C1 segment of cervical spinal cord (tissue), 14 donors: ENCODE data around the gene CDADC1.
"Not testable (repeated sequence)": the region's sequence is repeated elsewhere in the genome, so short reads cannot be mapped to it uniquely, and the experiment has no call there.

Source experiments
- DNase-seq, 14 donors: peaks; one replicate each; lab custom pipeline; 2025; lab: John Stamatoyannopoulos, UW

The CDADC1 gene

DNA sequence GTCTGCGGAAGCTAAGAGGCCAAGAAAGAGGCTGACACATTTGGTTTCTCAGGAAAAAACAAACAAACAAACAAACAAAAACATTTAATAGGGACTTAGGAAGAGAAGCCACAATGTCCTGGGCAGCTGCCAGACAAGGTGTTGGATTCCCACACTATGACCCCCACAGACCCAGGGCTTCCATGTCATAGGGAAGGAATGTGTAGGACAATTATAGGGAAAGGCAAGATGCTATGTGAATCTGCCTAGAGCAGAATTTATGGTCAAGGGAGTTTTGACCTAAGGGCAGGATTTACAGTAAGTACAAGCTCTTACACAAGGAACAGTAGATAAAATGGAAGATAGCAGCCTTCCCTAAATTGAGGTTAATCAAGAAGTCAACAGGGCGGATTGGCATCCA is 9.1 kb upstream of the CDADC1 start:
- DNase-seq, result no peak

DNA sequence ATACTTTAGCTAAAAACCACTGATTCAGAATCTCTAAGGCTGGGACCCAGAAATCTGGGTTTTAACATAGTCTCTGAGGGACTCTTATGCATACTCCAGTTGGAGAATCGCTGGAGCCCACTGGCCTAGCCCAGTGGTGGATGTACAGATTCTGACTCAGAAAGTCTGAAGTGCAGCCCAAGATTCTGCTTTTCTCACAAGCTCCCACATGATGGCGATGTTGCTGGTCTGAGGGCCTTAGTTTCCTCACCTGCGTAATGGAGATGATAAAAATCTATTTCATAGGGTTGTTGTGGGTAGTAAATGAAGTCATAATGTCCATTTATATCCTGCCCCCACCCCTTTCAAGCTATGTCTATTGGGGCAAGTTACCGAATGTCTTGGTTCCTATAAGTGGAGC is 7.7 kb upstream of the CDADC1 start:
- DNase-seq, result no peak

DNA sequence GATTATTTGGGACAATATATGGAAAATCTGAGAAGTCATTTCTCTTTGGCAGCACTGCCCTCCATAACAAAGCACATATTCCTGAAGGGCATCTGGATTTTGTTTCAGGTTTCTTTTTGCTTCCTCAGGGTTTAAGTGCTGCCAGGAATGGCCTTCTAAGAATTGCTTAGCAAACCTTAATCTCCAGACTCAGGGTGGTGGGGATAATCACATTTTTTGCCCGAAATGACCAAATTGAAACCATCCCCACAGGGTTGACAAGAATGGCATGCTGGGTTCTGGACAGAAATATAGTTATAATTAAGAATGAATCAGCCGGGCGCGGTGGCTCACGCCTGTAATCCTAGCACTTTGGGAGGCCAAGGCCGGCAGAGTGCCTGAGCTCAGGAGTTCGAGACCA is 6.4 kb upstream of the CDADC1 start:
- DNase-seq, result no peak

DNA sequence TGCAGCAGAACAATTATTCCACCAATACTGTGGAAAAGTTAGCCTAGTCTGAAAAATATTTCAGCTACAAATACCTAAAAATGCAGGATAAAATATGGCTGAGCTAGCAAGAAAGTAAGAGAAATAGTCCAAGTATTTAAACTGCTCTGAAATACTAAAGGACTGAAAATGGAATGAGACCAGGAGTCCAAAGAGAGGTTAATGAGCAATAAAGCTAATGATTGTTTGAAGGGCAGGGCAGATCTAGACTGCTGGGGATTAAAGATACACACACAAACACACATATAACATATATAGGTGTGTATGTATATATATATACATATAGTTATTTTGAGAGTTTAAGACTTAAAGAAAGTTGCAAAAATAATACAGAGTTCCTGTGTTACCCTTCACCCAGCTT is 2.6 kb upstream of the CDADC1 start:
- no peak for DNase-seq

DNA sequence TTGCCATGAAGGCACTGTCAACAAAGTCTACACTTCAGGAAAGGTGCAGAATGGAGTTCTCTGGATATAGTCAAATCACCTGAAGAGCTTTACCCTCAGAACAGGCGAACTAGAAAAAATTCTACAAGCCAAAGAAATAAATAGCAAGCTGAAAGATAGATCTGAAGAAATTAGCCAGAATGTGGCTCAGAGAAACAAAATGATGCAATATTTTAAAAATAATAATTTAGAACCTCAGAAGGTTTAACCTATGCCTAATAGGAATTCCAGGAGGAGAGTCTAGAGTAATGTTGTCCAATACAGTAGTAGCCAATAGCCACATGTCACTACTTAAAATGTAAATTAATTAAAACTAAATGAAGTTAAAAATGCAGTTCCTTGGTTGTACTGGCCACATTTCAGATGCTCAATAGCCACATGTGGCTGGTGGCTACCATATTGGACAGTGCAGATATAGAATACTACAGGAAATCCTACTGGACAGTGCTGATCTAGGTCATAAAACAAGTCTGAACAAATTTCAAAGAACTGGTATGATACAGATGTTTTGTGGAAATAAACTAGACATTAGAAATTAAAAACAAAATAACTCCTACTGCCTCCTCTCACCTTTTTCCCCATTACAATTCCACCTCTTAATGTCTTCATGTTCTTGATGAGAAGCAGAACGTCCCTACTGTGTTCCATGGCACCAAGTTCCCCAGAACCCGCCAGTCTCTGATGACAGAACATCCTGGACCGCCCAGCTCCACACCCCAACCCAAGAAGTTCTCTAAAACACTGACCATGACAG is 679 bp upstream of the CDADC1 start:
- no peak for DNase-seq

DNA sequence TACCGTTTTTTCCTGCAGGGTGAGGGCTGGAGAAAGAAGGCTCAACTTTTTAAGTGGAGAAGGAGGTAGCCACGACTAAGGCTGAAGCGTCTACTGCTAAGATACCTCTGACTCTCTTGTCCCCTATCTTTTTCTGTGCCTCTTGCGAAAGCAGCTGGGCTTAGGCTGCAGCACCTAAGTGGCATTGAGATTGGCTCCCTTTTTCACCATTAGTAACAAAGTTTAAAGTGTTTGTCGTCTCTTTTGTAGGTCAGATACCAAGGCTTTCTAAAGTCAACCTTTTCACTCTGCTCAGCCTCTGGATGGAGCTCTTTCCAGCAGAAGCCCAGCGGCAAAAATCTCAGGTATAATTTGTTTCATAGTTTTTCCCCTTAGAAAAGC is 887 bp downstream of the CDADC1 start:
- peak in 5 of 14 donors; percentile 32 to 54 (median 42) for DNase-seq

DNA sequence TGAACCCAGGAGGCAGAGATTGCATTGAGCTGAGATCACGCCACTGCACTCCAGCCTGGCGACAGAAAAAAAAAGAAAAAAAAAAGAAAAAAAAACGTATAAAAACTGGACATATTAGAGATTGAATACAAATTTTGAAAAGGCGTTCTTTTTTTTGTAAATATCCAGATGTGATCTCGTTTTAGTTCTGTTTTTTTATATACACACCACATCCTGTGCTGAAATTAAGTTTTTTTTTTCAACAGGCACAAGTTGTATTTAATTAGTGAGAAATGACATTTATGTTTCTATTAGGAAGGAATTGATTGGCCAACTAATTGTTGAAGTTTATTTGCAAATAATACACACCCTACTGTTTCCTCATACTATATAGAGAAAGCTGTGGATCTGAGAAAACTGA is 3.6 kb downstream of the CDADC1 start:
- no peak for DNase-seq

DNA sequence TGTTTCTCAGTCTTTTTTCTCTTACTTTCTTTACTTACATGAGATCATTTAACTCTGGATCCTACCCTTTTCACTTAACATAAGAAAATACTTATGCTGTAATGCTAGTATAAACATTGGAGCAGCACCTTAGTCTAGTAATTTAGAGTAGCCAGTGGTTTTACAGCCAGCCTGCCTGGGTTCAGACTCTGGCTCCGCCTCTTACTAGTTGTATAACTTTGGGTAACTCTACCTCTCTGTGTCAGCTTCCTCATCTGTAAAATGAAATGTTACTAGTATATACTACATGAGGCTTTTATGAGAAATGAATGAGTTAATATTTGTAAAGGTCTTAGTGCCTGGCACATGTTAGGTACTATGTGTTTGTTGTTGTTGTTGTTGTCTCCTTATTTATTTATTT is 5.6 kb downstream of the CDADC1 start:
- no peak for DNase-seq

DNA sequence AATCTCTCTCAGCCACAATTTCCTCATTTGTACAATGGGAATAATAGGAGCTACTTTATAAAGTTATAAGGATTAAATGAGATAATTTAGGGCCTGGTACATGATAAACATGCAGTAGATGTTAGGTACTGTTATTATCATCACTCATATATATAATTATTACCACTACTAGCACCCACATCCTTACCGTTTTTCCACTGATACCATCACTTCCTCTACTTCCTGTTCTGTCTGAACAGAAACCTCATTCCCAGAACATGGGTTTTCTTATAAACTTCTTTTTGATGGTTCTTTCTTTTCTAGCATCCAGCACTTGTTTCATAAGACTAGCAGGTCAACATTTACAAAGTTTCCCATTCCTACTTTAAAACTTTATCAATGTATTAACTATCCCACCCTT is 6.3 kb downstream of the CDADC1 start:
- no peak for DNase-seq

DNA sequence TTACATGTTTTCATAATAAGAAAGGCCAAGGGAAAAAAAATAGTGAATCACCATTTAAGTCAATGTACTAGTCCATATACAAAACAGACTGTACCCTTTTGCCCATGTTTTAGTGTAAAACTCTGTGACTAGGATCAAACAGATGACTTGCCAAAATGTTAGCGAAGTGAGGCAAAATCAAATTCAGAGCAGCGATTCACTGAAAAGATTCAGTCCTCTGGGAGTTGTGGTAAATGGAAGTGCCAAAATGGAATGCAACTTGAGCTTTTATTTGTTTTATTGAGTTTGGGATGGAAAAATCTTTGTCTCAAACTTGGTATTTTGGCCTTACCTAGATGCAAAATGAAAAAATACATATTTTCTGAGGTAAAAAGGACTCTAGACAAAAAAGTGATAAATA is 9.1 kb downstream of the CDADC1 start:
- DNase-seq, result no peak

DNA sequence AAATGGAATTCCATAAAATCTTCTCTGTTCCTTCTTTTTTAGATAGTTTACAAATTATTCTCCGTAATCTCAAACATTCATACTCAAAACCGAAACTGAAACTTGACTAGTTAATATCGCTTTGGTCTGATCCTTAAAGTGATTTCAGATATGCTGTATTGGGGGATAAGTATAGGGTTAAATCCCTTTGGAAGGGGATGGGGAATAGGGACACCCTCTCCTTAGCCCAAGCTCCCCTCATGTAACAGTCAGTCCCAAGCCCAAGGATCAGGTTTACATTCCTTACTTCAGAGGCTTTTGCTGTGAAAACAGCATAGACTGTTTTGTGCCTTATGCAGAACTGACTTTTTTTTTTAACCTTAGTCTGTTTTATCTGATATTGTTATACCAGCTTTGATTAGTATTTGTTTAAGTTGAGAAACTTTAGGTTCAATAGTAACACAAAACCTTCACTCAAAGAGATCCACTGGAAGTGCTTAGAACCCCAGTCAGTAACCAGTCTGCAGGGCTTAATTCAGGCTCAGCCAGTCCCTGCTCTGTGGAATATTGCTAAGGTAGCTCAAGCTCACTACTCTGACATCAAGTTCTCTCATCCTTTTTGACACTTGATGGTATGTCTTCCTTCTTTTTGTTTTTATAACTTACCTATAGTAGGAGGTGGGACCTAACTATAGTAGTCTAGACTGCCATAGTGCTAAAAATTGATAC is 10.5 kb downstream of the CDADC1 start:
- no peak for DNase-seq

DNA sequence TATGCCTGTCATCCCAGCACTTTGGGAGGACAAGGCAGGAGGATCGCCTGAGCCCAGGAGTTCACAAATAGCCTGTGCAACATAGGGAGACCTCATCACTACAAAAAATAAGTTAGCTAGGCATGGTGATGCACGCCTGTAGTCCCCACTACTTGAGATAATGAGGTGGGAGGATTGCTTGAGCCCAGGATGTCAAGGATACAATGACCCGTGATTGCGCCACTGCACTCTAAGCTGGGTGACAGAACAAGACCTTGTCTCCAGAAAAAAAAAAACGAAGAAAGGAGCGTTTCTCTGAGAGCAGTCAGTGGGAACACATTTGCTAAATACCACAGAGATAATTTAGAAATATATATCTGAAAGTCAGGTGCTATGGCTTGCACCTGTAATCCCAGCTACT is 11.9 kb downstream of the CDADC1 start:
- DNase-seq, result no peak

DNA sequence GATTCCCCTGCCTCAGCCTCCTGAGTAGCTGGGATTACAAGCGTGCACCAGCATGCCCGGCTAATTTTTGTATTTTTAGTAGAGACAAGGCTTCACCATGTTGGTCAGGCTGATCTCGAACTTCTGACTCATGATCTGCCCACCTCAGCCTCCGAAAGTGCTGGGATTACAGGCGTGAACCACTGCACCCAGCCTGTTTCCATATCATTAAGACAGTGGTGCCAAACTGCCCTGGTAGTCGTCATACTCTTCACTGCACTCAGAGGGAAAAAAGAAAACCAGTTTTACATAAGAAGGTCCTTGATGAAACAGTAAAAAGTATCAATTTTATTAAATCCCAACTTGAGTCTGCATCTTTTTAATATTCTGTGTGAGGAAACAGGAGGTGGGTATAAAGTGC is 14.9 kb downstream of the CDADC1 start:
- no peak for DNase-seq

DNA sequence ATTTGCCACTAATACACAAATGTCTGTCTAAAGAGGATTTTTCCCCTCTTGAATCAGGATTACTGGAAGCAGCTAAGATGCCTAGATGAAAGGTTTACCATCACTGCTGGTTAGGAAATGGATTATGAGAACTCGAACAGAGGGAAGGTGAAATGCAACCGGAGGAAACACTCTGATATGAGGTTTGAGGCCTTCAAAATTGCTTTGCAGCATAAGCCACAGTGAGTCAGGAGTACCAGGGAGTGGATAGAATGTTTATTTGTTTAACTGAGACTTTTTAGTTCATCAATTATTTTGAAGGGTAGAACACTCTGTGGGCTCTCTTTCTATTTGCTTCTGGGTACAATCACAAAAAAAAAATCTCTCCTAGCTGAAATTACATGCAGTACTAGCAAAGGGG is 18.1 kb downstream of the CDADC1 start:
- no peak for DNase-seq

DNA sequence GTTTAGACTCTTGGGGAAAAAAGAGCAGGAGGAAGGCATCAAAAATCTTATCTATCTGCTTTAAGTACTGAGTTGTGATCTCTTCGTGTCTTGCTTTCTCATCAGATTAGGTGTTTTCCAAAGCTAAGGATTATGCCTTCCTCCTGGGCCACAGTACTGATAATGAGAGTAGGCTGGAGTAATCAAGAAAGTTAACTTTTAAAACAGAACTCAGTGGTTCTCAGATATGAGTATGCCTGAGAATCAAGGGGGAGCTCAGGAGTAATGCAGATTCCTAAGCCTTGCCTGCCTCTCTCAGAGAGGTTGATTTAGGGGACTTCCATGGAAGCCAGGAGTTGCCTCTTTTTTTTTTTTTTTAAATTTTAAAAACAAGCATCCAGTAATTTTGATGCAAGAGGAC is 23.5 kb downstream of the CDADC1 start:
- no peak for DNase-seq

DNA sequence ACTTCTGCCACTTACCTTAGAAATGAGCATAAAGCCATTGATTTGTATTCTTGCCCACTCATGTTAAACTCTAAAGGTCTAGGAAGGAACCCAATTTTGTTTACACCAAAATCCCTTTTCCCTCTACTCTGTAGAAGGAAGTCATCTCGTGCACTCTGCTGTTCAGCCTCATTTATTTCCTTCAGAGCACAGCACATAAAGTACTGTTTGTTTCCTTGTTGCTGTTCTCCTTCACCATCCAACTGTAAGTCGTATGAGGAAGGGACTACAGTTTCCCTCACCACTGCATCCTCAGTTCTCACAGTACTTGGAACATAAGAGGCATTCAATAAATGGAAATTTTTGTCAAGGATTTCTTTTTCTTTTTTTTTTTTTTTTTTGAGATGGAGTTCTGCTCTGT is 24.6 kb downstream of the CDADC1 start:
- DNase-seq, result no peak

DNA sequence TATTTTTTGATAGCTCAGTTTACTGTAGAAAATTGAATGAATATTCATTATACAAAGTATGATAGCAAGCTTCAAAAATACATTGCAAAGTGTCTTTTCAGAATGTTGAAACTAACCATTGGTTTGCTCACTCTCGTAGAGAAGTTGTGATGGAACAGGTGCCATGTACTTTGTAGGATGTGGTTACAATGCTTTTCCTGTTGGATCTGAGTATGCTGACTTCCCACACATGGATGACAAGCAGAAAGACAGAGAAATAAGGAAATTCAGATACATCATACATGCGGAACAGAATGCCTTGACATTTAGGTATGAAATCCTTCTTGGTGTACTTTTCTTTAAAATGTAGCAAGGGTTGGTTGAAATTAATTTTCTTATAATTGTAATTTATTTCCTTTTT is 30.5 kb downstream of the CDADC1 start:
- DNase-seq, result no peak

DNA sequence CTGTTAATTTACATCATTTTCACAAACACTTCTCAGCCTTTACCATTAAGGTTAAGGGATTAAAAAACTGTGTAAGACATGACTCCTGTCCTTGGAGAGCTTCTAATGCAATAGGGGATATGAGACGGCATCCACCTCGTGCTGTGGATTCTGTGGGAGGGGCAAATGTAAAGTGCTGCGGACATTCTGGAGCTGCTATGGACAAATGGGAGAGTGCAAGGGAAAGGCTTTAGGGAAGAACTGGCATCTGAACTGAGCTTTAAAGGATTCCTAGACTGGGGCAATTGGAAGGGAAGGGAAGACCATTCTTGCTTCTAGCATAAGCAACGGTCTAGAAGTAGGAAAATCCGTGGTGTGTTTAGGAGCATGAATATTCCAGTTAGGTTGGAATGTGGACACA is 31.4 kb downstream of the CDADC1 start:
- DNase-seq, result no peak

DNA sequence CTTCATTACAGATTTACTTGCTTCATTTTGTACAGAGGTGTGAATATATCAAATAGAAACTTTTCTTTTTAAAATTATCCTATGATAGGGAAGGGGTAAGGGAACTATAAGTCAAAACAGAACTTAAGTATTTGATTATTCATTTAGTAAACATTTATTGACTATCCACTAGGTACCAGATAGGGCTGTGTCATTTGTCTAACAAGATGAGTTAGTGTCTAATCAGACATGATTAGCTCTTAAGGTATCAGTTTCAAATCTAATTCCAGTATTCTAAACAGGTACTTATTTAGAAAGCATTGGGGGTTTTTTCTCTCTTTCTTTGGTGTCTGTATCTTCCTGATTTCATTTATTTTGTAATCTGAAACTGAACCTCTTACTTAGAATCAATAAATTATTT is 32.2 kb downstream of the CDADC1 start:
- DNase-seq, result no peak

DNA sequence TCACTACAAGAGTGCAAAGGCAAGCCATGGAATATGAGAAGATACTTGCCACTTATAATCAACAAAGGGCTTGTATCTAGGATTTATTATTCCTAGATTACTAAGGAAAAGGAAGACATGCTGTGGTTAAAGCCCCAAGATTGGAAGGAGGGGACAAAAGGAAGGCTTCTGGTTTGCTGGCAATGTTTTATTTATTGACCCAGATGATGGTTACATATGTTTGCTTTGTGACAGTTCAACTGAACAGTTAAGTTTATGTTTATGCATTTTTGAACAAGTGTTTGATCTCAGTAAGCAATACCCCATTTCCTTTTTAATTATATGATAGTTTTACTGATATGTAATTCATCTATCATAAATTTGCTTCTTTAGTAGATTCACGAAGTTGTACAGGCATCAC is 40.3 kb downstream of the CDADC1 start:
- no peak for DNase-seq

DNA sequence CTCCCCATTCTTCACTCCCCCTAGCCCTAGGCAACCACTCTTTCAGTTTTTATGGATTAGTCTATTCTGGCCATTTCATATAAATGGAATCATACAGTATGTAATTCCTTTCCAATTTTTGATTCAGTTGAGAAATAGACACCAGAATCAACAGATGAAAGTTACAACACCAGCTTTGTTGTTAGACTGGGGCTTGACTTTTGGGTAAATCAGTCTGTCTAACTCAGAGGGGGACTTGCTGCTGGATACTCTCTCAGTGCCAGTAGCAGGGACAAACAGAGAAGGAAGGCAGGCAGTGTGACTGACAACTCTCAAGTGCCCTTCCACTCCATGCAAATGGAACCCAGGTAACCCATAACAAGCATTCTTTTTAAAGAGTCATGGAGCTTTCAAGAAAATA is 40.7 kb downstream of the CDADC1 start:
- no peak for DNase-seq

DNA sequence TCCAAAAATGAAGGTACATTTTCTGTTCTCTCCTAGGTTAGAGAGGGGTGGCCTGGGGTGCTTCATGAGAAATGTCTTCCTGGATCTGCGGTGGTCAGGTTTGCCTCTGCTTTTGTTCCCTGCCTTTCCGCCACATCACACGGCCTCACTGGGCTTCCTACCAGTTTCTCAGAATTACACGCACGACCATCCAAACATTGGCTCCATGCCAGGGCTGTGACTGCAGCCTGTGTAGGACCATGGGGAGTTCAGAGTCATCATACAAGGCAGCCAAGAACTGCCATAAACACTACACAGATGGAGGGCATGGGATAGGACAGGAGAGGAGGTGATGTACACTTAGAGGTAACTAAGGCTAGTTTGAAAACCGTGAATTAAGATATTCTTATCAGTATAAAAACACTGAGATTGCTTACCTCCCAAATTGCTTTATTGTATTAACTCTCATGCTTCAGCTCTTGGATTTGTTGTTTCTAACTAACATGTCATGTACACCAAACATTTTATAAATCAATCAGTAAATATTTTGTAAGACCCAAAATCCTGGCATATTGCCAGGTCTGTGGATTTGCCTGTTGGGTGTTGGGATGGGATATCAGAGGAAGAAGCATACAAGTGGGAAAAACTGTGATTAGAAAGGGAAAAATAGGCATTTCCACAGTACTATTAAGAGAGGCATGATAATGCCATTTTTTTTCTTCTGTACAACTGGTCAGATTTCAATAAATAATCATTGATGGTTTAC is 45.2 kb downstream of the CDADC1 start:
- DNase-seq, result peak in 8 of 14 donors; percentile 23 to 80 (median 34)

DNA sequence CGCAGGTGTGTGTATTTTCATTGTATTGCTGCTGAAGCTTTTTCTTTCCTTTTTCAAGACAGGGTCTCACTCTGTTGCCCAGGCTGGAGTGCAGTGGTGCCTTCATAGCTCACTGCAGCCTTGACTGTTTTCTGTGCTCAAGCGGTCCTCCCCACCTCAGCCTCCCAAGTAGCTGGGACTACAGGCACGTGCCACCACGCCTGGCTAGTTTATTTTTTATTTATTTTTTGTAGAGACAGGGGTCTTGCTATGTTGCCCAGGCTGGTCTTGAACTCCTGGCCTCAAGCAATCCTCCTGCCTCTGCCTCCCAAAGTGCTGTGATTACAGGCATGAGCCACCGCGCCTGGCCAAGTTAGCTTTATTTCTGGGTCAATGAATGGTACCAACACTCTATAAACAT is 47.0 kb downstream of the CDADC1 start:
- not testable (repeated sequence) for DNase-seq
